ENCODE measurements around the gene PSMD6.

The PSMD6 gene

DNA sequence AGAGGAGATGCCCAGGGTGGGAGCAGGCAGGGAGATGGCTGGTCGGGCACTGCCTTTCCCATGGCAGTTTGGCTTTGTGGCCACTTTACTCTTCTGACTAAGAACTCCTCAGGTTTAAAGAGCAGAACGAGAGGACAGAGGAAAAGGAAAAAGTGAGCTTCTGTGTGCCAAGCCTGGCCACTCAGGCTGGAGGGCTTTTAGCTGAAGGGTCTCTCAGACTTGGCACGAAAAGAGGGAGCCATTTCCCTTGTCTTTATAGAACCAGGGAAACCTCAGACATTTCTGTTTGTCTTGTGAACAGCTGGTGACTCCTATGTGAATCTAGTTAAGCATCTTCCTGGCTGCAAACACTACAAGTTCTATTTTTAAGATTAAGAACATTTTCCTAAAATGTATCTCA is 23.3 kb upstream of the PSMD6 start:
- no peak for DNase-seq (ENCODE audit: low read depth)

DNA sequence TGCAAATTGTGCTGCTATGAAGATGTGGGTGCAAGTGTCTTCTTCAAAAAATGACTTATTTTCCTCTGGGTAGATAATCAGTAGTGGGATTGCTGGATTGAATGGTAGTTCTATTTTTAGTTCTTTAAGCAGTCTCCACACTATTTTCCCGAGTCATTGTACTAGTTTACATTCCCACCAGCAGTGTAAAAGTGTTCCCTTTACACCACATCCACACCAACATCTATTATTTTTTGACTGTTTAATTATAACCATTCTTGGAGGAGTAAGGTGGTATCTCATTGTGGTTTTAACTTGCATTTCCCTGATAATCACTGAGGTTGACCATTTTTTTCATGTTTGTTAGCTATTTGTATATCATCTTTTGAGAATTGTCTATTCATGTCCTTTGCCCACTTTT is 19.7 kb upstream of the PSMD6 start:
- no peak for DNase-seq (ENCODE audit: low read depth)

DNA sequence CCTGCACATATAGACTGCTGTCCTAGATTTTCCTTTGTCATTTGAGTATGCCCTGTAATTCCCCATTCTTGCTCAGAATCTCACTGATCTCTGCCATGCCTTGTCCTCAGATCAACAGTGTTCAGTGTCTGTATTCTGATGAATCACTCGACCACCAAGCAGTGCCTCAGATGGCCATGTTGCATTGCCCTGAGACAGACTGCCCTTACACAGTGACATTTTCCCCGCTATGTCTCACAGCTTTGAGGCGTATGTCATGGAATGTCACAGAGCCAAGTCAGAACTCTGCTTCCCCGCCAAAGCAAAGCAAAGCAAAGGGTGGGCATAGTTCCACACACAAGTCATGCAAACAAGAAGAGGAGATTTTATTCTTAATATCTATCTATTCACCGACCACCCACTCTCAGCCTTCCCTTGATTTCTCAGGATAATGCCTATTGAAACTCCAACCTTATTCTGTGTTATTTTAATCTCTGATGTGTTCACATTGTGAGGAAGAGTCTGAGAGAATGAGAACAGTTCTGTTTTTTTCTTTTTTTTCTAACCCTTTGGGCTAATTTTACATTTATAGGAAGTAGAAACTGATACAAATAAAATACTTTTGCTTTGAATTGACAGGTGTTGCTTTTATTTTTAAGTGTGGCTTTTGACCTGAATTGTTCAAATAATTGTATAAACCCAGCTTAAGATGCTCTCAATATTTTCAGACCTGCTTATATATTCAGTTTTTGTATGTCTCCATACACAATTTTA is 16.9 kb upstream of the PSMD6 start:
- DNase-seq (ENCODE audit: low read depth): no peak

DNA sequence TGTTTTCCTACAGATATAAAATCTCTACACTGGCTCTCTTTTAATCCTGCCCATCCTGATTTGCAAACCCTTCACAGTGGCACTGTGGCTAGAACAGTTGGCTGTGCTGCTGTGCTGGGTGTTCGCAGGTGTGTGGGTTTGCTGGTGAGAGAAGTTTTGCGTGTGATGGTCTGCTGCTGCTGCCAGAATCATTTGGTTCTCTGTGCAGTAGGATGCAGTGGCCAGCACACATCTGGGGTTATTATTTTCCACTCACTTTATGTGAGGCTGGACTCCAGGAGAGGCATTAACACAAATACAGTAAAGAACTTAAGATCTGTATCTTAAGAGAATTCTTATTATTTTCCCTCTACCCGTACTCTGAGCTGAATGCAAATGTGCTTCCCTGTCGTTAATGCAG is 16.0 kb upstream of the PSMD6 start:
- no peak for DNase-seq (ENCODE audit: low read depth)

DNA sequence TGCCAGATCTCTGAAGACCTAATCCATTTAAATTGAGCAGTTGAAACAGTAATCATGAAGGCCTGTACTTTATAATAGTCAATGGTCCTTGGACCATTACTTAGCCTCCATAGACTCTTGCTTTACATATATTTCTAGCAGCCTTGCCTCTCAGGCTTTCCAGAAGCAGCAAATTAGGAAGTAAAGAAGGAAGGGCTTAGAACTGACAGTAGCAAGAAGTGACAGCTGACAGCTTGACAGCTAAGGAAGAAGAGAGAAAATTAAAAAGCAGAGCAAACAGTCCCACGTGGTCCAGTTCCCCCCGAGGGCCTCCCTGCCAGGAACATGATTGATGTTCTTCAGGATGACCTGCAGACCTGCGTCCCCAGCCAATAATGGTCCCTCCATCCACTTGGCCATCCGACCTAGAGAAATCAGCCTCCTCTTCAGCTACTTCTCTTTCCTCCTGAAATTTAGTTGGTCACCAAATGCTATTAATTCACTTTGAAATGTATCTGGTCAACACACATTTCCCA is 15.0 kb upstream of the PSMD6 start:
- DNase-seq (ENCODE audit: low read depth): no peak

DNA sequence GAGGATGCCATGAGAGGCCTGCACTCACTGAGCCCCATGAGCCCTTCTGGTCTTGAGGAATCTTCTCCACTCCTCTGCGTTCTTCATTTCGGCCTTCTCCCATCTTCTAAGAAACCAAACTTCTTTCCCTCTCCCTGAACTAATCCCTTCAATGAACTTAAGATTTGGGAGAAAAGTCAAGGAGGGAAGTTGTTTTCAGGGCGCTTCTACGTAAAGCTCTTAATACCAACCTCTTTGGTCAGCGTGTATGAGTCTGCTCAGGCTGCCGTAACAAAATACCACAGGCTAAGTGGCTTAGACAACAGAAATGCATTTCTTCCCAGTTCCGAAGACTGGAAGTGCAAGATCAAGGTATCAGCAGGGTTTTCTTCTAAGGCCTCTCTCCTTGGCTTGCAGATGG is 13.8 kb upstream of the PSMD6 start:
- no peak for DNase-seq (ENCODE audit: low read depth)

DNA sequence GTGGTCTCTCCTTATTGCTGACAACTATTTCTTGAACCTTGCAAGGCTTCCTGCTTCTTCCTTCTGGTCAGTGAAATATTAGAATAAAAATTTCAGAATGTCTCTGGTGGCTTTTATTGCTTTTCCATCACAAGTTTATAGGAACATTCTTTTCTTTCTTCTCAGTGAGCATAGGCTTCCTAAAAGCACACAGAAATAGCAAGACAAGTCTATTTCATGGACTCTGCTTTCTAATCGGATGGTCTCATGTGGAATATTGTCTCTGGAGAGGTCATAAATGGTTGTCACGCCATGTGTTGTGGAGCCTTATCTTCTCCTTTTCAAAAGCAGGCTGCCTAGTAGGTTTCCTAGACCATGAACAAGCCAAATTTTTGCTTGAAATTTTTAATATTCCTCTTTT is 9.8 kb upstream of the PSMD6 start:
- DNase-seq (ENCODE audit: low read depth): no peak

DNA sequence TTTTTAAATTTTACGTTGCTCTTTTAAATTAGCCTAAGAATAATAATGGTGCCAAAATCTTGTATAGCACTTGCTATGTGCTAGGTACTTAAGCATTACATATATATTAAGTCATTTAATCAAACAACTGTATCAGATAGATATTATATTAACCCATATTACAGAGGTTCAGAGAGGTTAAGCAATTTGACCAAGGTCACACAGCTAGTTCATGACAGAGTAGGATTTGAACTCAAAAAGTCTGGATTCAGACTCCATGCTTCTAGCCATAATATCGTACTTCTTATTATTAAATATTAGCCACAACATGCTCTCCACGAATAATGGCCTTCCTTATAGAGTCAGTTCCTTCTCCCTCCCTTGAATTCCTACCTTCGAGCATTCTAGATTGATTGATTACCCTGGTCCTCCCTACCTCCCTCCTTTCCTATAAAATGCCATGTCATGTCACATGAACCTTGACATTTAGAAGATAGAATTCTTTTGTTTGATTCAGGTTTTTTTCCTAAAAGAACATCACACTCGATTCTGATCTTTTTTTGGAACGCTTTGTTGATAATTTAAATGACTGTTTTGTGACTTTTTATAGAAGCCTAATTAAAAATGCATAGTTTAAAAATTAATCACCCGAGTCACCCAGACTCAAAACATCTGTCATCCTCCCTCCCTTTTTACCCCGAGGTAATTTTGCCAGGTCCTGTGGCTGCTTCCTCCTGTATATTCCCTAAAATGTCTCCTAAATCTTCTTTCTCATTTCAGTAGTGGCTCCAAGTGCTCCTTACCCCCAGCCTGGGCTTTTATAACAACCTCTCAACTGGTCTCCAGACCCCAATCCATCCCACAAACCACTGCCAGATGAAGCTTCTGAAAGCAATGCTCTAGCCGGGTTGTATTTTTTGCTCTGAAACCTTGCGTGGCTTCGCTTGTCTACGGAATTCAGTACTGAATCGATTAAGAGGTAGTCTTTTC is 8.5 kb upstream of the PSMD6 start:
- no peak for DNase-seq (ENCODE audit: low read depth)

DNA sequence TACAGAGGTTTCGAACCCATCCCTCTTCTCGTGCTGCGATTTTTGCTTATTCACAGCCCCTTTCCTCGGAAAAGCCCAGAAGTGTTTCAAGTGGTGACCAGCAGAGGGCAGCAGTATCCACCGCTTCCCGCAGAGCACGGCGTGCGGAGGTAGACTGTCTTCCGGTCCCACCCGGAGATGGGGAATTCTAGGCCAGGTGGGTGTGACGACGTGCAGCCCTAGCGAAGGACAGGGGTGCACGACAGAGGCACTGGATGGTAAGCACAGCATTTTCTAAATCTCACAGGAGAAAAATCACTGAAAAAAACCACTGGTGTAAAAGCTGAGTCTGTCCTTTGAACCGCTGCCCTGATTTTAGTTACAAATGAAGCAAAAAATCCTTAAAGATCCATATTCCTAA is 7.4 kb upstream of the PSMD6 start:
- no peak for DNase-seq (ENCODE audit: low read depth)

DNA sequence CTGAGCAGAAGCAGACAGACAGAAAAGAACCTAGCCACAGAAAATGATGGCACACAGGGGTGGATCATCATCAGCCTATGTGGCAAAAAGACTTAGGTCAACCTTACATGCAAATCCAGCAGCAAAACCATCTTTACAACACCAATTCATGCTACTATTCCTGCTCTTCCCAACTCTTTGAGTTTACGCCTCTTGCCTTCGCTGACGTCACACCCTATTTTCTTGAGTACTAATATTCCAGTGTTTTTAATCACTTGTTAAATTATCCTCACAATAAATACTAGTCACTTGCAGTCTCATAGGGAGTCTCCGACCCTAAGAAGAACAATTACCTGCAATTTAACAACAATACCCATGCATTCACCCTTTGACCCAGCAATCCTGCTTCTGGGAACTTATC is 6.0 kb upstream of the PSMD6 start:
- DNase-seq (ENCODE audit: low read depth): no peak

DNA sequence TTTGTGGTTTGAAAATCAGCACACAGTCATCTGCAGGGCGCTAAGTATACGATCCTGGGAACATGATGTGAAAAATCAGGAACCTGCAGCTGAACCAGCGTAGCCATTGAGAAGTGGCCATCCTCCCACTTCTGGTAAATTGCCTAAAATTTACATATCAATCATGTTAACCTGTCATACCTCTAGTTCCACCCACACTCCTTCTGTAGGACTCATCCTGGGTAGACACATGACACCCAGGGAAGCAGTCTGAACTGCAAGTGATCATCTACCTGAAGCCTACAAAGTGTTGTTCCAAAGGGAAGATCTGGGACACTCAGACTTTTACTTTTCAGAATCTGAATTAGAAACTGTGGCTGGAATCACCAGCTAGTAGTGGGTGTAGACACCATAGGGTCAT is 5.5 kb upstream of the PSMD6 start:
- no peak for DNase-seq (ENCODE audit: low read depth)

DNA sequence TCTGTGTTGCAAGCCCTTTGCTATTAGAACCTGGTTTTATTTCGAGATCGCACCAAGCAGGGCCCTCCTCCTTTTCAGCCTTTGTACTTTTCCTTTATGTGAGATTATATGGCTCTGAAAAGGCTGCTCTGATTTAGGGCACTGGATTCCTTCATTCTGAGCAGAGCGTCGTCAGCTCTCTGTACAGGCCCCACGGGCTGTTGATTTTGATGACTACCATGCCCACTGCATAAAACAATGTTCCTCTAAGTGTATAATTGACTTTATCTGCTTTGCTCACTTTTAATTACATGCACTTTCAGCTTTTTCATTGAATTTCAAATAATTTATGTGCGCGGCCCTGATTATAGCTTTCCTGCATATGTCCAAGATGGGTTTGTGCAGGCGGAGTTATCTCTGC is 4.4 kb upstream of the PSMD6 start:
- DNase-seq (ENCODE audit: low read depth): no peak

DNA sequence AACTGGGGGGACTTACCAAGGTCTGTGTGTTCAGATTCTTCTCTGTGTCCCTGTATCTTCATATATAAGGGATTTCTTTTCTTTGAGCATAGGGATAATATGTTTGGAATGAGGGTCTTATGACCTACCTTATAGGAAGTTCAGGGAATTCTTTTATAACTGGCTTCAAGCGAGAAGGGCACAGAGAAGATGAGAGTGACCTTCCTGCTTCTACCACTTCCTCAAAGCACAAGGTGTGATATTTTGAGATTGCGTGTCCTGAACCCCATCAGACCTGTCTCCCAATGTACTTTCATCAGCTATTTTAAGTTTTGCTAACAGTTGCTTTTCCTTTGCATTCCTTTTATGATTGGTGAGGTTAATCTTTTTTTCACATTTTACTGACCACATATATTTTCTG is 3.1 kb upstream of the PSMD6 start:
- DNase-seq (ENCODE audit: low read depth): no peak

DNA sequence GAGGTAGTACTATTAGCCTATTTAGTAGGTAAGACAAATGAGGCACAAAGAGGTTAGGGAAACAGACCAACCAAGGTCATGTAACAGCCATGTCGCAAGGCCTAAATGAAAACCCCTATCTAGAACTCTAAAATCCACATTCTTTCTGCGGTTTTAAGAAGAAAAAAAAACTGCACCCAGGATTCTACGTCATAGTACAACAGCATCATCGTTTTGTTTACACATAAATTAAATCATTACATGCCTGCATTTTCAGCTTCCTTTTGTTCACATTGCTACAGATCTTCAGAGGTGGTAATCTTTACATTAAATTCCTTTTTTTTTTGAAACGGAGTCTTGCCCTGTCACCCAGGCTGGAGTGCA is 548 bp upstream of the PSMD6 start:
- DNase-seq (ENCODE audit: low read depth): no peak

DNA sequence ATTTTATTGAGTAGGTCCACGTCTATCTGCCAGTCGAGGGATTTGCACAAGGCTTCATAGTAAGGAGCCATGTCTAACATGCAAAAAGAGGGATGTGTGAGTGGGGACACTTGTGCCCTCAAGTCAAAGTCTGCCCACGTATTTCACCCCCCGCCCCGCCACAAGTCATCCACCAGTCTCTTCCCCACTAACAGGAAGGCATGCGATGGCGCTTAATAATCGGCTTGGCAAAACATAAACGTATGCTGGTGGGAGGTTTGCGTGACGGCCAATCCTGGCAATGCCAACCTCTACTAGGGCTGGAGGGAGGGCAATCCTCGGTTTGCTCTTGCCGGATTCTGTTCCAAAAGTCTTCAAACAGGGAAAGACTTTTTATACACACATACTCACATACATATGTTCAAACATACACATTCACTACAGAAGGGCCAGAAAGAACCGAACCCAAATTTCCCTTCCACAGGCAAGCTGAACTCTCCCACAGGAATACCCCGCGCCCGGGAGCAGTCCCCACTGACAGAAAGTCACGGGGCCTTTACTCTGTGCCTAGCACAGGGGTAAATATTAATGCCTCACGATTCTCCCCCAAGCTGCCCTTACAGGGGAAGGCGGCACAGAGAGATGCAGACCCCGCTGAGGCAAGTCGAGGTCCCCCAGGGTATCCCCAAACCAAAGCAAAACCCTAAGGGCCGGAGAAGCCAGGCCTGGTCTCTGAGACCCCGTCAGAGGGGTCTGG is 675 bp downstream of the PSMD6 start:
- no peak for DNase-seq (ENCODE audit: low read depth)

DNA sequence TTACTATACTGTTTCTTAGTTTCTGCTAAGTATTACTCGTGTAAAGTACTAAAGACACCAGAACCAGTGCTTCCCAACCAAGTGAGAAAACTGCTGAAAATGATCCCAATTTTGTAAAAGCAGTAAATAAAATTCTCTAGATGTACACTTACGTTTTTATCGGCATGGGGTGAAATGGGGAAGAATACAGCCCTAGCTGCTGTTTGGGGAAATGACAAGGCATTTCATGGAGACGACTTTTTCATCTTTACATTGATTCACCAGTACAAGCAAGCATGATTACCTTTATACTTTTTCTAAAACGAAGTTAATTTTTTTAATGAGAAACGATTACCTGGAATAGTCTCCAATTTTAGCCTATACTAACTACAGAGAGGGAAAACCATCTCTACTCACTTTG is 1.4 kb downstream of the PSMD6 start:
- no peak for DNase-seq (ENCODE audit: low read depth)

DNA sequence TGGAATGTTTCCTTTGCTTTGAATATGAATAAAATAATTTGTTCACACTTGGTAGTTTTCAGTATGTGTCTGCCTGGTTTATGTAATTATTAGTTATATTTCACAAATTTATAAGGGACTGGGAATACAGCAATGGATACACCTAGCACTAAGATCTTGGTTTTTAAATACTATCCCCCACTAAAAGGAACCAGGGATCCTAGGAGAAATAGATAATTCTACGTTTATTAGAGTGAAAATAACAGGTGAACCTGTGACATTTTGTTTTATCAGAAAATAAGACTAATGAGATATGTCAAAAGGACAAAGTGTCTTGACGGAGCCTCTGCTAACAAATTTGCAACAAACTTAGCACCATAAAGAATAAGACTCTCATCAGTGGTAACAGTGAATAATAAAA is 3.4 kb downstream of the PSMD6 start:
- no peak for DNase-seq (ENCODE audit: low read depth)

DNA sequence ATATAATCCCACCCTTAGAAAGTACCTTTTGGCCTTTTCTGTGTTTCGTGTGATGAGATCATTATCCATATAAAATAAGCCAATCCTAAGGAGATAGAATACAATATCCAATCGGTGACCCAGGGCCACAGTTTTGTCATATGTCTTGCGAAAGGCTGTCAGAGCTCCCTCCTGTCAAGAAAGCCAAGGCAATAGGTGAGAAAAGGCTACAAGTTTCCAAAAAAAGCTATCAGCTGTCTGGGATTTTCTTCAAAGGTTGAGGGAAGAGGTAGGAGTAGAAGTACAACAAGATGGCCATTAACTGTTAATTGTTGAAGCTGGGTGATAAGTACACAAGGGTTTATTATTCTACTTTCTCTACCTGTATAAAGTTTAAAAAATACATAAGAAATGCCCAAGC is 4.0 kb downstream of the PSMD6 start:
- no peak for DNase-seq (ENCODE audit: low read depth)

DNA sequence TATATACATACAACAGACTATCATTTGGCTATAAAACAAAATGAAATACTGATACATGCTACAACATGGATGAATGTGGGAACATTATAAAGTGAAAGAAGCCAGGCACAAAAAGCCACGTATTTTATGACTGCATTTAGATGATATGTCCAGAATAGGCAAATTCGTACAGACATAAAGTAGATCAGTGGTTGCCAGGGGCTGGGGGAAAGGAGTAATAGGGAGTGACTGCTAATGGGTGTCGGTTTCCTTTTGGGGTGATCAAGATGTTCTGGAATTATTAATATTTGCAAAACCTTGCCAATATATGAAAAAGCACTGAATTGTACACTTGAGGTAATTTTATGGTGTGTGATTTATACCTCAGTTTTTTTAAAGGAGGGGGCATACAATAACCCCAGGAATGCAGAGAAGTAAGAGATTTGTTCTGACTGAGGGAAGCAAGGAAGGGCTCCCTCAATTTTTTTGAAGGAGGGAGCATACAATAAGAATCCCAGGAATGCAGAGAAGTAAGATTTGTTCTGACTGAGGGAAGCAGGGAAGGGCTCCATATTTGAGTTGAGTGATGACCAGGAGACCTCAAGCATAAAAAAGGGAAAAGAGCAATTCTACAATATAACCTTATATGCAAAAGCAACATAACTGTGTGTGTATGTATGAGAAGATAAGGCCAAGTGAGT is 6.2 kb downstream of the PSMD6 start:
- DNase-seq (ENCODE audit: low read depth): no peak

DNA sequence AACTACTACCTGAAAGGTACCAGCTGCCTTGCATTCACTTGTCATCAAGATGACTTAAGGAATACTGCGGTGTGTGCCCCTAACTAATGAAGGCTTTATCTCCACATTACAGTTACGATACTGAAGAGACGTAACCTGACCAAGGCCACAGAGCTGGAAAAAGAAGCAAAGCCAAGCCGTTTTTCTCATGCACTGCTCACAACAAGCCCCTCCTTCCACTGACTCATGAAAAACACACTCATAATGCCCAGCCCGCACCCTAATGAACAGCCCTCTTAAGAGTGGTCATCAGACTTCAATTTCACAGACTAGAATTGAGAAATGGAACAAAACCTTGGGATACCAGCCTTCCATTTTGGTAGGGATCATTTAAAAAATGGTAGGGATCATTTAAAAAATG is 11.6 kb downstream of the PSMD6 start:
- no peak for DNase-seq (ENCODE audit: low read depth)

DNA sequence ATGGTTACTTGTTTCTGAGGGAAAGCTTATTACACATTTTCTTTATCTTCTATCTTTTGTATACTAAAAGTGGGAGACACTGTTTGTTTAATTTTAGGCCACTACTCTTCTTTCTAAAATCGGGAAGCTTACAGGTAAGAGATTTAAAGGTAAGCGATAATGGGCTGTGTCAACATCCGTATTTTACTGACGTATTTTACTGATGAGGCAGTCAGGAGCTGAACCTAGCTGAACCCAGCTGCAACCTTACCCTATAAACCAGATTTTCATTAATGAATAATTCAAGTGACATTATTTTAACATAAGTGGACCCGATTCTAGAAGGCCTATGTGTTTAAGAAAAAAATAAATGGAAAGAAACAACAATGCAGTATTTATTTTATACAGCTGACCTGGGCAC is 13.1 kb downstream of the PSMD6 start:
- no peak for DNase-seq (ENCODE audit: low read depth)

DNA sequence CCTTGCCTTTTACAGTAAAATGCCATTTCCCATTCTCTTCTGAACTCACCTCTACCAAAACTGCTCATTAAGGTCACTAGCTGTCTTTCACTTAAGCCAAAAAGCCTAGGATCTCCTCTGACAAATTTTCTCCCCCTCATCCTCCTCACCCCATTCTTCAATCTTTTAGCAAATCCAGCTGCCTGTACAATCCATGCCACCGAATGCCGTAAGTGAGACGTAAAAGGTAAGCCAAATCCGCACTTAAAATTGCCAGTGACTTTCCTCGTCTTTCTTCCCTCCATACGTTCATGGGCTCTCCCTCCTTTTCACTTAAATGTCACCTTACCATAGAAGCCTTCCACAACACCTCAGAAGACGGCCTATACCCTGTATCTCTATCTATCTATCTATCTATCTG is 13.8 kb downstream of the PSMD6 start:
- no peak for DNase-seq (ENCODE audit: low read depth)

All from CMK (cell line).